ENCODE data around the gene MYO1E.
"Not testable (repeated sequence)": the region's sequence is repeated elsewhere in the genome, so short reads cannot be mapped to it uniquely, and the experiment has no call there.

Gene MYO1E

DNA sequence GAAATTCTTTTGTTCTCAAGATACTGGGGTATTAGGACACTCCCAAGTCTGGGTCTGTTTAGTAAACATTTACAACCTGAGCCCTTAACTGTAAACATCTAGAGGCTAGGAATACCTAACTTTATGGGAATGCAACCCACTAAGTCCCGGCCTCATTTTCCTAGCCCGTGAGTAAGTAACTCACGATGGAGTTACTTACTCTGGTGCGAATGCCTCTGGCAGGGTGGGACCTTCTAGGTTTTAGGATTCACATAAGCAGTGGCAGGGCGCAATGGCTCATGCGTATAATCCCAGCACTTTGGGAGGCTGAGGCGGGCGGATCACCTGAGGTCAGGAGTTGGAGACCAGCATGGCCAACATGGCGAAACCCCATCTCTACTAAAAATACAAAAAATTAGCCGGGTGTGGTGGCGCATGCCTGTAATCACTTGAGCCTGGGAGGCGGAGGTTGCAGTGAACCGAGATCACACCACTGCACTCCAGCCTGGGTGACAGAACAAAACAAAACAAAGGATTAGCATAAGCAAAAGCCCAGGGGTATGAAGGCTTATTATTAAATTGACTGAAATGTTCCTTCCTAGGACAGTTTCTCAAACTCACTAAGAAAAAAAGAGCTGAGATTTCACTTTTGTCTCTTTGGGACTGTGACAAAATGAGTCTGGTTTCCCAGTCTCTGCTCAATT, 14.7 kb upstream of the MYO1E start:
- DNase-seq (ENCODE audit: low read depth in 2 of 2), result not testable (repeated sequence)

DNA sequence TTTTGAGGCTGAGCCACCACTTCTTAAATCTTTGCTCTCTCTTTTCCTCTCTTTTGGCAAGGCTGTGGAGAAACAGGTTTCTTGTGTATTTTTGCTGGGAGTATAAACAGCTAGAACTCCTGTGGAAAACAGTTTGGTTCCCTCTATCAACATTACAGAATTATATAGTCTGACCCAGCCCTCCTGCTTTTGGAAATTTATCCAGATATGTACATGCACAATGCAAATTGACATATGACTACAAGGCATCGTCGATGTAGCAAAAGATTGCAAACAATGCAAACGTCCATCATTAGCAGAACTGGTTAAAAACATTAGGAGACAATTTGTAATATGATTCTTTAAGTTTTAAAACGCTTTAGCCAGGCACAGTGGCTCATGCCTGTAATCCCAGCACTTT, 12.5 kb upstream of the MYO1E start:
- DNase-seq (ENCODE audit: low read depth in 2 of 2), result no peak

DNA sequence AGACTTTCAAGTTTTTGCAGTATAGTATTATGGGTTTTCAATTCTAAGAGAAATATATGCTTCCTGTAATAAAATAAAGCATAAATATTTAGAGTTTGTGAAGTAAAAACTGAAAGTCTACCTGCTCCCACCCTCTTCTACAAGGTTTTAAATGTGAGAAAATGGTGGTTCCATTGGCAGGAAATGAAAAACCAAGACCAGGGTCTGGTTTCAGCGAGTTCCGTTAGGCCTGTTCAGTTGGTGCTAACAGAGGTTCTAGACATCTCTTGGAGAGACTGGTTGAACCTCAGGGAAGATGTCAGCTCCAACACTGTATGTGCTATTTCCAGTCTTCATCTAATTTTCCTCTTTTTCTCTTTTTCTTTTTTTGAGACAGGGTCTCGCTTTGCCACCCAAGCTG, 11.8 kb upstream of the MYO1E start:
- DNase-seq (ENCODE audit: low read depth in 2 of 2), result no peak

GRCh38 chr15:59380902-59381610, 8.4 kb upstream of the MYO1E start:
- no peak for DNase-seq (ENCODE audit: low read depth in 2 of 2)

- DNase-seq (ENCODE audit: low read depth in 2 of 2), result no peak
These were observed 6.9 kb upstream of the MYO1E start for GRCh38 chr15:59379531-59379930.

GRCh38 chr15:59378855-59379254, 6.2 kb upstream of the MYO1E start:
- no peak for DNase-seq (ENCODE audit: low read depth in 2 of 2)

GRCh38 chr15:59377924-59378323, 5.3 kb upstream of the MYO1E start:
- DNase-seq (ENCODE audit: low read depth in 2 of 2), result no peak

GRCh38 chr15:59376733-59377132, 4.1 kb upstream of the MYO1E start:
- no peak for DNase-seq (ENCODE audit: low read depth in 2 of 2)

GRCh38 chr15:59373215-59373614, 544 bp upstream of the MYO1E start:
- DNase-seq (ENCODE audit: low read depth in 2 of 2), result no peak

DNA sequence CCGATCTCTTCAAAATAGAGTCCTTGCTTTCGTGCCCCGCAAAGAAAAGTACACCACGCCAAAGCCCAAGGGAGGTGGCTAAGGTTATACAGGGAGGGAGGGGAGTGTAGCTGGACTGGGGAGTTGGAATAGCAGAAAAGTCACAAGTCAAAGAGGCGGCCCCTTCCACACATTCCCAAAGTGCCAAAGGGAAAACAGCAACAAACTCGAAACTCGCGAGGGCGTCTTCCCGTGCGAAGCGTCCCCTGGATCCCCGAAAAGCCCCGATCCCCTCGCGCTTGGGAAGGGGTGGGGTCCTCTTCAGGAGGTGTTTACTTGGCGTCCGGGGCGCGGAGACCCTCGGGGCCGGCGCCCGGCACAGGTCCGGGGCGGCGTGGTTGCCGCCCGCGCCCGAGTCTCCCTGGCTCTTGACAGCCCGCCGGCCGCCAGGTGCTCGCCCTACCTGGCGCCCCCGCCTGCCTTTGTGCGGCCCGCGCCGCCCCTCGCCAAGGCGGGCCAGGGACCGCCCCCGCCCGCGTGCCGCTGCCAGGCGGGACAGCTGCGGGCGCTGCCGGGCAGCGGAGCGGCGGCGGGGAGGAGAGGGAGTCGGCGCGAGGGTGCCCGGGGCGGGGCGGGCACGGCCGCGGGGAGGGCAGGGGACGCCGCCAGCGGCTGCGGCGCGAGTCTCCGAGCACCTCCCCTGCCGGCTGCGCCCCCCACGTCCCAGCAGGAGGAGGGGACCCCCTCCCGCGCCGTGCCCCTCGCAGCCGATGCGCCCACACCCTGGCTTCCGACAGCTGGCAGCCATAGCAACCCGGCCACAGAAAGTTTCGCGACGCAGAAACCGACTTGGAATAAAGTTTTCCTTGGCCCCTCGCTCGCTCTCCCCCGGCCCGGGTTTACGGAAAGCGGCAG, 966 bp downstream of the MYO1E start:
- no peak for DNase-seq (ENCODE audit: low read depth in 2 of 2)

- DNase-seq (ENCODE audit: low read depth in 2 of 2), result no peak
These were observed 3.1 kb downstream of the MYO1E start for GRCh38 chr15:59369597-59369996.

DNA sequence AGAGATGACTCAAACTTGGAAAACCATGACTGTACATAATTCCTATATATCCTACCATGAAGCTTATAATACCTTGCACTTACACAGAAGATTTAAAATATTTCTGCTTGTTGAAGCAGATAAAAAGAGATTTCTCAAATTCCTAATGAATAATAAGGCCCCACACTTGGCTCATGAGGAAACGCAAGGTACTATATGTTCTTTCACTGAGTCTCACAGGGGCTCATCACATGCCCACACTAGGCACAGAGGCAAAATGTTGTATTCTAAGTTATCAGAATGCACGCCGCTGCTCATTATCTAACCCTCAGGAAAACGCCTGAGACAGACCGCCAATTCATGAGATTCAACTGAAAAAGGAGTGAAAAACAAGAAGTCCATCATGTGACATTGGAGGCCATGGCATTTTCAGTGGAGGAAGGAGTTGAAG, 5.6 kb downstream of the MYO1E start:
- DNase-seq (ENCODE audit: low read depth in 2 of 2), result no peak

DNA sequence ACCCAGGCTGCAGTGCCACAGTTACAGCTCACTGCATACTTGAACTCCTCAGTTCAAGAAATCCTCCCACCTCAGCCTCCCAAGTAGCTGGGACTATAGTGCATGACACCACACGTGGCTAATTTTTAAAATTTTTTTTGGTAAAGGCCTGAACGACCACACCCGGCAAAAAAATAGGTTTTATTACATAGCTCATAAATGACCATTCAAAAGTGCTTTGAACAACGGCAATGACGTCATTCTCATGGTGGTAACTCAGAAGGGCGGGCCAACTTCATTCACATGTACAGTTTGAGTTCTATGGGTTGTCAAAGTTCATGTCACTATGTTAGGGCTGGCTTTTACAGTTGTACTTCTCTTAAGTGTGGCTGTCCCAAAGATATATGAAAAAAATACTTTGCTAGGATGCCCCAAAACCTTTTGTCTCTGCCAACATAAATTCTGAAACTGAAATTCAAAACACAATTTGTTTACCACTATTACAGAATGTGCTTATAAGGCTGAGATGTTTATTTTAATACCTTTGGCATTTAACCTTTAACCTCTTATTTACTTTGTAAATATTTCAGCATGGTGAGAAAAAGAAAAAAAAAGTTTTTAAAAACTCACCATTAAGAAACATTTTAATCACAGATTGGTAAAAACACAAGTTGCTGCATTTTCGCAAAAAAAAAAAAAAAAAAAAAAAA, 6.2 kb downstream of the MYO1E start:
- no peak for DNase-seq (ENCODE audit: low read depth in 2 of 2)

DNA sequence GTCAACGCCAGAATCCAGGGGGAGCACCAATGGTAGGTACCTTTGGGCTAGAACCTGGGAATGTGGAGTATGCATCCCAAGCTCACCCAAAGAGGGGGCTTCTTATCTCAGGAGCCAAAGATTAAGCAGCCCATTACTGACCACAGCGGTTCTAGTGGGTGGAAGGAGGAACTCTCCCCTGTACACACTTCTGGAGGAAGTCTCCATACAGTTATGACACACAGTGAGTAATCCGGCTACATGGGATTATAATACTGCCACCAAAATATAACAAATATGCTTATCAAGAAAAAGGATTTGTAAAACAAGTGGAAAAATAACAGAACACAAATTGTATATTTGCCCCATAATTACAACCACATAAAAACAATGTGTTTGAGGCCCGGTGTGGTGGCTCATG, 8.4 kb downstream of the MYO1E start:
- no peak for DNase-seq (ENCODE audit: low read depth in 2 of 2)

- DNase-seq (ENCODE audit: low read depth in 2 of 2), result no peak
These were observed 10.3 kb downstream of the MYO1E start for GRCh38 chr15:59362331-59362730.

DNA sequence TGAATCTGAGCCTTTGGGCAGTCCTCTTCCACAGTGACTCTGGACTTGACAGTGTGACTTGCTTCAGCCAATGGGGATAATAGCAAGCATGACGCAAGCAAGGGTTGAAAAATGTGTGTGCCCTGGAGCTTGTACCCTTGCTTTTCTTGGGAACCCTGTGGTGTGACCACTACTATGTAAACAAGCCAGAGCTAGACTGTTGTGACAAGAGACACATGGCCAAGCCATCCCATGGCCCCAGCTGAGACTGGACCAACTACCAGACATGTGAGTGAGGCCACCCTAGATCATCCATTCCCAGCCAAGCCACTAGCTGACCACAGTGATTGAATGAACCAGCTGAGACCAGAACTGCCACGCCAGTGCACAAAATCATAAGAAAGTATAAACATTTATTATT, 11.8 kb downstream of the MYO1E start:
- DNase-seq (ENCODE audit: low read depth in 2 of 2), result no peak

- no peak for DNase-seq (ENCODE audit: low read depth in 2 of 2)
These were observed 12.4 kb downstream of the MYO1E start for GRCh38 chr15:59360305-59360704.

GRCh38 chr15:59355730-59356129, 16.9 kb downstream of the MYO1E start:
- DNase-seq (ENCODE audit: low read depth in 2 of 2), result no peak

- DNase-seq (ENCODE audit: low read depth in 2 of 2), result no peak
These were observed 18.1 kb downstream of the MYO1E start for GRCh38 chr15:59354417-59355031.

DNA sequence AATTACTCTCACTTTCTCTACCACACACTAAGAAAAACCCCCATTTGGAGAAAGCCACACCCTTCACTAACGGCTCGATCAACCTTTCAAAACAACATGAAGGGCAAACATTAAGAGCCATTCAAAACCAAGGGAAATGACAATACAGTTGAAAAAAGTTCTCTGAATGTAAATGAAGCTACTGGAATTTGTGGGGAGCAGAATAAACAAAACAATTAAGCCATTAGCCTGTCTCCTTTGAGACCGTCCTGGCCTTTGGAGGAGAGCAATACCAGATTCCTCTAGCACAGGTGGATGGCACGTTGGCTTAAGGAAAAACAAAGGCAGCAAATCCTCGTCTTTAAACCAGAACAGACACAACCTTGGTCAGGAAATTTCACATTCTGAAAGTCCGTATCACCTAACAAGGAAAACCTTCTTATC, 18.7 kb downstream of the MYO1E start:
- no peak for DNase-seq (ENCODE audit: low read depth in 2 of 2)

- no peak for DNase-seq (ENCODE audit: low read depth in 2 of 2)
These were observed 20.0 kb downstream of the MYO1E start for GRCh38 chr15:59352683-59353082.

Data from fibroblast of skin of left quadriceps (primary cell).